Measurements from ENCODE around the gene FILIP1L. TPM values are rescaled to one million over a fixed set of nuclear protein-coding genes. Genes with fewer than 3 reads are reported as not detected.

FILIP1L gene
- total and polyA plus RNA-seq, 2 of the 4 experiments (the other 2 are of a cell fraction) = 11.5 to 19.9 TPM

DNA sequence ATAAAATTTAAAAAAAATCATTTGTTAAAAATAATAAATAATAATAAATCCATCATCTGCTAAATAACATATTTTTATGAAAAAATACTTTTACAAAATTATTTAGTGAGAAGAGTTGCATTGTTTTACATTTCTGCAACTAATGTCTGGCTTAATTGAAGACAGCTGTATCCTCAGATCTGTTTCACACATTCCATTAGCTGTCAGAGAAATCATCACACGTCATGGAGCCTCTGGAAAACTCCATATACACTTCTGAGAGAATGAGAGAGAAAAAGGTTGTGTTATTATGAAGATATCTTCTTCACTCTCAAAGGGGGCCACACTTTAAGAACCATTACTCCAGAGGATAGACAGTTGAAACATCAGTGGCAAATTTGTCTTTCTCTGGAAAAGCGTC lies 255.8 kb downstream of the FILIP1L start:
- Histone ChIP-seq H3K9ac (ENCODE audit: low read depth, low read length) (no peak overlapping the region), H2AK9ac (replicated peaks; ENCODE audit: low read depth, low read length, poor library complexity) (no peak overlapping the region), H2BK5ac (ENCODE audit: low read depth, low read length, poor library complexity, severe bottlenecking) (peak overlapping the region; percentile 84), H3K27ac (ENCODE audit: insufficient read depth, low read length) (no peak overlapping the region), H2AK5ac (ENCODE audit: low read depth, low read length) (peak overlapping the region; percentile 67; the same call in 1 of the 2 replicates), H2BK15ac (ENCODE audit: low read depth, low read length) (peak overlapping the region; percentile 80; the same call in 1 of the 3 replicates), H4K5ac (ENCODE audit: low read depth, low read length) (peak overlapping the region; percentile 68; the same call in 1 of the 2 replicates), H3K4ac (ENCODE audit: low read depth, low read length) (peak overlapping the region; percentile 76; the same call in 1 of the 2 replicates), H2BK20ac (ENCODE audit: low read depth, low read length) (peak overlapping the region; percentile 68), H2AFZ (replicated peaks; ENCODE audit: low read length, poor library complexity) (no peak overlapping the region), H3K56ac (ENCODE audit: extremely low read depth, insufficient read depth, low read length) (0 out of 2 replicates have a peak overlapping the region, but pooled peaks have one; percentile 43), H3K14ac (replicated peaks; ENCODE audit: low read depth, low read length) (peak overlapping the region; percentile 31), H3K4me2 (ENCODE audit: low read depth, low read length) (no peak overlapping the region), H3K9me1 (ENCODE audit: insufficient read depth, low read length) (peaks cover 30% of the 10 kb centered on the region), H3K4me3 (ENCODE audit: insufficient read depth, low read depth, low read length) (no peak overlapping the region), H3K27me3 (ENCODE audit: control insufficient read depth, insufficient read depth, low read length) (no peaks in the 10 kb centered on the region), H3K23ac (ENCODE audit: low read depth, low read length) (peak overlapping the region; percentile 51), H3K9me3 (ENCODE audit: control insufficient read depth, insufficient read depth, low read length) (no peaks in the 10 kb centered on the region), H4K91ac (ENCODE audit: insufficient read depth, low read depth, low read length) (peak overlapping the region; percentile 57), H2BK120ac (ENCODE audit: low read depth, low read length) (peak overlapping the region; percentile 14; the same call in 1 of the 2 replicates), H3K18ac (ENCODE audit: low read depth, low read length) (peak overlapping the region; percentile 64; the same call in 1 of the 2 replicates), H3K36me3 (ENCODE audit: control insufficient read depth, insufficient read depth, low read length) (peaks cover 30% of the 10 kb centered on the region), H3K4me1 (ENCODE audit: control insufficient read depth, insufficient read depth, low read length) (peaks cover 23% of the 10 kb centered on the region), H4K20me1 (ENCODE audit: insufficient read depth, low read length) (peaks cover 50% of the 10 kb centered on the region), H4K8ac (ENCODE audit: low read depth in 2 of 2, low read length in 2 of 2) (peak overlapping the region in 1 of 2 experiments; percentile 47; a peak in 1 of 4 replicates), H3K79me1 (ENCODE audit: low read depth in 1 of 2, low read length in 2 of 2) (peaks cover 50 to 81% of the 10 kb centered on the region in 2 experiments)
- TF ChIP-seq FOS (IDR thresholded peaks at IDR 0.05; ENCODE audit: low read depth, low read length) (no peak), BHLHE40 (IDR thresholded peaks at IDR 0.05; ENCODE audit: low read depth, low read length) (no peak), RFX5 (IDR thresholded peaks at IDR 0.05; ENCODE audit: low read depth, low read length) (no peak), POLR2A (IDR thresholded peaks at IDR 0.05; ENCODE audit: low read depth, low read length) (no peak), MXI1 (IDR thresholded peaks at IDR 0.05; ENCODE audit: borderline replicate concordance, low read depth, low read length) (no peak), MAFK (IDR thresholded peaks at IDR 0.05; ENCODE audit: low read depth, low read length) (no peak)
- dilution Hi-C loops (cut with HindIII; ENCODE audit: low sequenced_read_pairs, unreplicated experiment) = no loop called here
- ChIA-PET CTCF (no interaction called here), POLR2A (ENCODE audit: unreplicated experiment) (no interaction called here)
- ATAC-seq (ENCODE audit: low read depth) (no peak), DNase-seq (no peak)
- 43% methylated on average over 1 of the region's 2 CpGs; no CpG with 5 or more reads in 1 of the 2 experiments for WGBS, 2 experiments (ENCODE audit: extremely low coverage in 2 of 2, insufficient read length in 1 of 2)
- in situ Hi-C loops (cut with MboI; ENCODE audit: low sequenced_read_pairs) = loop anchor here (25.0 kb wide), 1 partner anchor 204 kb away; no protein-coding TSS in a partner anchor
- intact Hi-C loops (cut with micrococcal nuclease) = loop anchor here (5.0 kb wide), 1 partner anchor 394 kb away; no protein-coding TSS in a partner anchor
- BruUV-seq (replicated peaks) = no TSS peak

Data from IMR-90 (cell line).